ENCODE measurements around the gene TLX1. TPM values are rescaled to one million over a fixed set of nuclear protein-coding genes. Genes with fewer than 3 reads are reported as not detected.
A peak's percentile ranks its signal among the peaks of the same experiment; 100 is the strongest.

TLX1 gene
- polyA plus RNA-seq, 1 donor (not counting 4 experiments of a cell fraction or from before 2014, with no cell fraction given), result not detected

GRCh38 chr10:101120884-101121653 lies 10.0 kb upstream of the TLX1 start:
- Histone ChIP-seq H3K4me2 (ENCODE audit: control insufficient read depth, extremely low read depth, insufficient read depth, low read depth, low read length) (peak overlapping the region; percentile 67), H3K27me3 (ENCODE audit: control insufficient read depth, extremely low read depth, insufficient read depth, low read length) (peaks cover 56% of the 10 kb centered on the region), H3K4me3 (ENCODE audit: control insufficient read depth in 2 of 3, extremely low read depth in 1 of 3, insufficient read depth in 2 of 3, low read depth in 1 of 3, low read length in 3 of 3) (peak overlapping the region; percentile 2 to 22 (median 3)), H3K27ac (ENCODE audit: control insufficient read depth, insufficient read depth, low read length) (no peak overlapping the region), H3K9me3 (ENCODE audit: control insufficient read depth, low read depth, low read length) (no peaks in the 10 kb centered on the region), H3K9me1 (ENCODE audit: control insufficient read depth, extremely low read depth, insufficient read depth, low read length) (no peaks in the 10 kb centered on the region), H3K79me2 (ENCODE audit: control insufficient read depth, insufficient read depth, low read length) (no peaks in the 10 kb centered on the region), H2AFZ (ENCODE audit: control insufficient read depth, low read length) (peak overlapping the region; percentile 38), H3K36me3 (ENCODE audit: control insufficient read depth in 2 of 2, extremely low read depth in 1 of 2, insufficient read depth in 2 of 2, low read length in 2 of 2) (no peaks in the 10 kb centered on the region), H4K20me1 (ENCODE audit: control insufficient read depth, extremely low read depth, insufficient read depth, low read length) (peaks cover 3% of the 10 kb centered on the region), H3K9ac (ENCODE audit: control insufficient read depth, extremely low read depth, insufficient read depth, low read length) (no peak overlapping the region), H3K4me1 (ENCODE audit: control insufficient read depth, extremely low read depth, insufficient read depth, low read length) (peaks cover 9% of the 10 kb centered on the region)
- dilution Hi-C loops (cut with MboI; ENCODE audit: extremely low pct_ligation_motif_present, low sequenced_read_pairs), result no loop called here
- DNase-seq (ENCODE audit: low read depth, low spot score) (no peak), FAIRE-seq (no peak)
- TF ChIP-seq EZH2 (IDR thresholded peaks at IDR 0.05; ENCODE audit: low read length) (peak; percentile 61), CTCF (optimal IDR thresholded peaks at IDR 0.05 in 1 of 3, IDR thresholded peaks at IDR 0.05 in 1 of 3, conservative IDR thresholded peaks at IDR 0.05 in 1 of 3; ENCODE audit: extremely low read depth in 1 of 3, insufficient read depth in 2 of 3, low read length in 3 of 3) (no peak)

GRCh38 chr10:101121654-101122031 lies 9.5 kb upstream of the TLX1 start:
- Histone ChIP-seq H3K27me3 (ENCODE audit: control insufficient read depth, extremely low read depth, insufficient read depth, low read length) (peaks cover 59% of the 10 kb centered on the region), H4K20me1 (ENCODE audit: control insufficient read depth, extremely low read depth, insufficient read depth, low read length) (peaks cover 3% of the 10 kb centered on the region), H3K27ac (ENCODE audit: control insufficient read depth, insufficient read depth, low read length) (no peak overlapping the region), H3K4me2 (ENCODE audit: control insufficient read depth, extremely low read depth, insufficient read depth, low read depth, low read length) (peak overlapping the region; percentile 67), H2AFZ (ENCODE audit: control insufficient read depth, low read length) (no peak overlapping the region), H3K4me3 (ENCODE audit: control insufficient read depth in 2 of 3, extremely low read depth in 1 of 3, insufficient read depth in 2 of 3, low read depth in 1 of 3, low read length in 3 of 3) (peak overlapping the region in 1 of 3 experiments; percentile 22), H3K4me1 (ENCODE audit: control insufficient read depth, extremely low read depth, insufficient read depth, low read length) (peaks cover 9% of the 10 kb centered on the region), H3K36me3 (ENCODE audit: control insufficient read depth in 2 of 2, extremely low read depth in 1 of 2, insufficient read depth in 2 of 2, low read length in 2 of 2) (no peaks in the 10 kb centered on the region), H3K9me1 (ENCODE audit: control insufficient read depth, extremely low read depth, insufficient read depth, low read length) (no peaks in the 10 kb centered on the region), H3K79me2 (ENCODE audit: control insufficient read depth, insufficient read depth, low read length) (no peaks in the 10 kb centered on the region), H3K9me3 (ENCODE audit: control insufficient read depth, low read depth, low read length) (no peaks in the 10 kb centered on the region), H3K9ac (ENCODE audit: control insufficient read depth, extremely low read depth, insufficient read depth, low read length) (no peak overlapping the region)
- dilution Hi-C loops (cut with MboI; ENCODE audit: extremely low pct_ligation_motif_present, low sequenced_read_pairs), result no loop called here
- DNase-seq (ENCODE audit: low read depth, low spot score) (no peak), FAIRE-seq (no peak)
- TF ChIP-seq CTCF (optimal IDR thresholded peaks at IDR 0.05 in 1 of 3, IDR thresholded peaks at IDR 0.05 in 1 of 3, conservative IDR thresholded peaks at IDR 0.05 in 1 of 3; ENCODE audit: extremely low read depth in 1 of 3, insufficient read depth in 2 of 3, low read length in 3 of 3) (no peak), EZH2 (IDR thresholded peaks at IDR 0.05; ENCODE audit: low read length) (no peak)

Measured in keratinocyte (primary cell).